HG03558 (cell line): Measurements from ENCODE around the gene TSEN54.

Experiments
- ATAC-seq: cut with Tn5 transposase; IDR thresholded peaks from one replicate; pipeline ENCODE4 v1.9.1; 2021; ENCODE audit warnings: moderate number of reproducible peaks; ENCODE audit not compliant: unreplicated experiment; ENCODE audit errors: extremely low read depth

Gene TSEN54

DNA sequence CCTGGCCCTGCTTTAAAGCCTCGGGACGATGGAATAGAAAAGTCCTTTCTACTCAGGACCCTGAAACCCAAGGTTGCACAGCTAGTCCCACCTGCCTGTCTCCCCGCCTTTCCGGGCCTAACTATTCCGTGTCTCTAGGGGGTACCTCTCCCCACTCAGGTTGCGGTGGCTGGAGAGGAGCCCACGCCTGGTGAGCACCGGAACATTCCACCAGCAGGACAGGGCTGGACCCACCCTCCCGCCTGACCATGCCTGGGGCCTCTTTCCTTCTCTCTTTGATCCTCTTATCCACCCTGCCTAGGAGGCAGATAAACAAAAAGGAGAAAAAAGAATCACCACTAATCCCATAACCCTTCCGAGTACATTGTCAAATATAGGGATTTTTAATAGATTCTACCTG, 20.0 kb downstream of the TSEN54 start:
- no peak for ATAC-seq

DNA sequence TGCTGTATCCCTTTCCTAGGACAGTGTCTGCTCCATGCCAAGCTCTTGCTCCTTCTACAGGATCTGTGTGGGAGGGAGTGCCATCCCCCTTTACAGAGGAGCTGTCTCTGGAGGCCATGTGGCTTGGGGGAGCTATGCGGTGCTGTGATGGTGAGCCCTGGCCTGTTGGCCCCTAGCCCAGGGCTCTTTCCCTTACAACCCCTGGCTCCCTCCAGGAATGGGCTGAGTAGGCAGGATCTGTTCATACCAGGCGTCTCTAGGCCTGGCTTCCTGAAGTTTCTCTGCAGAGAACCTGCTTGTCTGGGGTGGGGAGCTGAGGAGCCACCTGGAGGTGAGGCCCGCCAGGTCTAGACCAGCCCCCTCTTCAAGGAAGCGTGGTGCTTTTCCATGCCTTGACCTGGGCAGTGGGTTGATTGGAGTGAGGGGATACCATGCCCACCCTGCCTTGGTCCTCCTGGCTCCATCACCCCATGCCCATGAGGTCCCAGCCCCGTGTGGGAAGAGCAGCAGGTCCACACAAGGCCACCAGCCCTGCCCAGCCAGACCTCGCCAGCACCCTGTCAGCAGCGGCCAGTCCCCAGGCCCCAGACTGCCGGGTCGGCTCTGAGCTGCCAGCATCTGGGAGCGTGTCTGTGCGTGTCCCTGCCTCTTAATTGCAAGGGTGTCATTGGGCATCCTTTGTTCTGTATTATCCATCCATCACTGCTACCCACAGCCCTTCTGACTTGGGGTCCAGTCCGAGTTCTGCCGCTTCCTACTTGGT, 23.8 kb downstream of the TSEN54 start:
- no peak for ATAC-seq

DNA sequence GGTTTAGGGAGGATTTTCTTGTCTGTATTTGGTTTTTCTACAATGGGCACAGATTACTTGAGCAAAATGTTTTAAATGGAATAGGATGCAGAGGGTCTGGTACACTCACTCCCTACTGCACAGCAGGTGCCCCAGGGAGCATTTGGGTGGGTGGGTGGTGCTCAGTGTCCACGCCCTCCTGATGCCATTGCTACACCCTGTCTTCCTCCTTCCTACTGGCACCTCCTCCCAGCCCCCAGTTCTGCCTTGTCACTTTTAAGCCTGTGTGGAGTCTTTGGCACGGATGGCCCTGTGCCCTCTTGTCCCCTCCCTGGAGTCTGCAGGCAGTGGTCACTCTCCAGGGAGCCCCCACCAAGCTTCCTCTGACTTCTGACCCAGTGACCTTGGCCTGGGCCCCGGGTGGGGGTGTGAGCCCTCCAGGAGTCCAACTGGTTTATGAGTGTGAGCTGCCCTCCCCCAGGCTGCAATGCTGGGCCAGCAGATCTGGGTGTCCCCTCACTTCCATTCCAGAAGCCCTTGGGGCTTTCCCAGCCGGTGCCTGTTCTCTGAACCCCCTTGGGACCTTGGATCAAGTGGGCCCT, 24.7 kb downstream of the TSEN54 start:
- ATAC-seq = no peak

DNA sequence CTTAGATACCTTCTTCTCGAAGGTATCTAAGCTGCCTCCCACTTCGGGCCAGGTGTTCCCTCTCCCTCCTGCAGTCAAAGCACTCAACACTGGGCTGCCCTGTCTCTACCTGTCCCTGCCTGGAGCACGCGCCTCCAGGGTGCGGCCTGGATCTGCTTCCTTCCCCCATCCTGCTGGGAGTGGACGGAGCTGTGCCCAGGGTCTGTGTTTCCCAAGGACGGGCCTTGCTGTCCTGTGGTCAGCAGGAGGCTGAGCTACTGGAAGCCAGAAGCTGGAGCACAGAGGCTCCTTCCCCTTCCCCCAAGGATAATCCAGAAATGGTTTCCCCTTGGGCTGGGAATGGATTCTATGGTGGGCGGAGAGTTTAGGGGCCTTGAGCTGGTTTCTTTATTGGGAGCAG, 25.9 kb downstream of the TSEN54 start:
- no peak for ATAC-seq

DNA sequence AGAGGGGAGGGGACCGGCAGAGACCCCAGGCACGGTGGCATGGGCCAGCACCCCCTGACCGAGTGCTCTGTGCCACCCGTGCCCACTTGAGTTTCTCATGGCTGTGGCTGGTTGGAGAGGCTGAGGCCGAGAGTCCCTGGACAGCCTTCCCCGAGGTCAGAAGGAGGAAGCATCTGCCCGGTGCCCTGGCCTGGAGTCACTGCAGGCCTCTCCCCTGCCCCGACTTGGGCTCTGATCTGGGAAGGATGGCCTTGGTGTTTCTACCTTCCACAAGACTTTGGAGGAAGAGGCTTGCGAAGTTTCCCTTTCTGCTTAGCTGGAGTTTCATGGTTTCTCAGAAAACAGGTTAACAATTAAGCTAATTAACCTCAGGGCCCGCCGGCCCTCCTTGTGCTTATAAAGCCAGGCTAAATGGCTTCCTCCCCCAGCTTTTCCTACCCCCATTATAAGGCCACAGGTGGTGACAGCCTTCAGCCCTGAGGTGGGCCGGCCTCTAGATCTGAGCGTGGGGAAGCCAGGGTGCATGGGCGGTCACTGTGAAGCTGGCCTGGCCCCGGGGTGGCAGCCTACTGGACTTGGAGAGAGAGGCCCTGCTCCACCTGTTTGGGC, 26.5 kb downstream of the TSEN54 start:
- ATAC-seq = no peak

DNA sequence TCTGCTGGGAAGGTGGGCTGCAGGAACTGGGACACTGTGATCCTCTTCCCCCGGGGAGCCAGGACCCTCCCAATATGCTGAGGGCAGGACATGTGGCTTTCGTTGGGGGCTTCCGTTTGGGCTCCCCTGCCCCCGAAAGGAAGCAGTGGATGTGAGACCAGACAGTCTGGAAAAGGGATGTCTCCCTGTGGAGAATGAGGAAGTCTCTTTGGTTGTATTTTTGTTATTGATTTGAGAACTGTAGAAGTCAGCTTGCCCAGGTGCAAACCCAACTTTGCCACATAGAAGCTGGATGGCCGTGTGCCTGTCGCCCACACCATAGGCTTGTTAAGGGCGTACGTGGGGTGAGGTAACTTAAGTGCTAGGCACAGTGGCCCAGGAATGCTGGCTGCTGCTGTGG, 27.9 kb downstream of the TSEN54 start:
- no peak for ATAC-seq

DNA sequence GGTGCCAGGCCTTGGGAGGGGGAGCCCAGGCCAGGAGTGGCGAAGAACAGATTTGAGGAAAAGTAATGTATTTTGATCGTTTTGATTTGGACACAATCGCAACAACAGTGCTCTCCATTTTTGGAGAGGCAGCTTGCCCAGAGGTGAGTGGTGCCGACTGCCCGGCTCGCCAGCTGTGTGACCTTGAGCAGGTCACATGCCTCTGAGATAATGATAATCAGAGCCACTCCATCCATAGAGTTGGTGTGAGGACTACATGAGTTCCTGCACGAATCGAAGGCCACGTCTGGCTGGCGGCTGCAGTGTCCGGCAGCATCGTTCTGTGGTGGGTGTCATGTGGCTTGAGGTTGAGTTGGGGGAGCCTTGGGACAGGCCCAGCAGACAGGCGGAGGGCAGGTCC, 29.9 kb downstream of the TSEN54 start:
- no peak for ATAC-seq

DNA sequence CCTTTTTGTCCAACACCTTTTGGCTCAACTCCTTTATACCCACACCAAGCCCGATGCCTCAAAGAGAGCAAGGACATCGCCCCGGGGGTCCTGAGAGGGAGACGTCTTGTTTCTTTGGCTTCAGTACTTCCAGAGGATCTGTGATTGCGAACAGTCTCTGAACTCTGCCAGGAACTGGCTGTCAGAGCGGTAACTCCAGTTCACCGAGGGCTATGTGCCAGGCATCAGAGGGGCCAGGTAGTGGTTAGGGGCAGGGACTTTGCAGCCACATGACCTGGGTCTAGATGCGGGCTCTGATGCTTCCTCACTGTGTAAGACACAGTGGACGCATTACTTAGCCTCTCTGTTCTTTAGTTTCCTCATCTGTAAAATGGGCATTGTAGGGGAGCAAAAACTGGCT, 30.8 kb downstream of the TSEN54 start:
- ATAC-seq = no peak

DNA sequence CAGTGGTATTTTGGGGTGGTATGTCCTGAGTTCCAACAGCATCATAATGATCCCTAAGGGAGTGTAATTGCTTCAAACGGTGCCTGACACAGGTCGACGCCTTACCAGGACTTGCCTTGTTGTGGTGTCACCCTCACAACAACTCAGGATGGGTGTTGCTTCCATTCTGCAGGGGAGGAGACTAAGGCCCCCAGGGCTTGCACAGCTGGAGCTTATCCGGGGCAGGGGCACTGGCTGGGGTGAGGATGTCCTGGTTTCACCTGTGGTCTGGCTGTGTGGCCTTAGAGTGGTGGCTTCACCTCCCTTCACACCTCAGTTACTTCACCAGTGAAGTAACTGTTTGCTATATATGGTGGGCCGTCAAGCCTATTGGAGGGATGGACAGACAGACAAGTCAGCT, 32.5 kb downstream of the TSEN54 start:
- no peak for ATAC-seq

DNA sequence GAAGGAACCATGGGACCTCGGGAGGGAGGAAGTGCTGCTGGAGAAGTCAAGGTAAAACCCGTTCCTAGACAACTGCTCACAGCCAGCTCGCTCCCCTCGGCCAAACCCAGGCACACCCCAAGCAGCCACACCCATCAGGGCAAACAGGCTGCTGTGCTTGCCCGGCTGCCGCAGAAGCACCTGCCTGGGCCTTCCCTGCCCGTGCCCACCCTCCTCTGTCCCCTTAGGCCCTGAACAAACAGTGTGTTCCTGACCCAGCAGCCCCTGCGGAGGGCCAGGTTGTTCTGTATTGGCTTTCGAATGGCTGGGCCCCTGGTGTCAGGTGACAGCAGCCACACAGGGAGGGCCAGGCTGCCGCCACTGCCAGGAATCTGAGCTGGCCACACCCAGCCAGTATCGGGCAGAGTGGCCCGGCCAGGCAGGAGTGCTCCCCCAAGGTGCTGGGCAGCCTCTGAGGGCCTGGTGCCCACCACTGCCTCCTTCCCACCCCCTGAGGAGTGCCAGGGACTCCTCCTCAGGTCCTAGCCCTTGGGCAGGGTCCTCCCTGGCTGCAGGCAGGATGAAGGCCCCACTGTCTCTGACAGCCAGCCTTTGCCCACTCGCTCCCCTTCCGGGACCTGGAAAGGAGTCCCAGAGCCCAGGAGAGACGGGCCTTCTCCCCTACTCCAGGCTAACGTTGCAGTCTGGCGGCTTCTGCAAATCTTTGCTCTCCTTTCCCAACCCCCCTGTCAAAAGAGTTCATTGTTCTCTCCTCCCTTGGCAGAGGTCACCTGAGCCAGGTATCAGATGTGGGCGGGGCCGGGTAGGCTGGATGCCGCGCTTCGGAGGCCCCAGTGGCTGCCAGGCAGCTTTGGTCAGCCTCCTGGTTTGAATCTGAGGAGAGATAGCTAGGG, 33.2 kb downstream of the TSEN54 start:
- no peak for ATAC-seq

DNA sequence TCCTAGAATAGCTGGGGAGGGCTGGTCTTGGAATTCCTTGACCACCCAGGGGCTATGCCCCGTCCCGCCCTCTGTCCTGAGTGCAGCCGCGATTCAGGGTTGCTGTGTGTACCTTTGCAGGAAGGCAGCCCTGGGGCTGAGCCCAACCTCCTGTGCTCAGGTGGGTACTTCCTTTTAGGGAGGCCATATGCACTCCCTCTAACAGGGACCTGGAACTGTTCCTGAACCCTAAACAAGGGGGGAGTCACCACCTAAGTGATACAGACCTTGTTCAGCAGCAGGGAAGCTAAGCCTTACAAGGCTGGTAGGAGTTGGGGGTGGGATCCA, 33.8 kb downstream of the TSEN54 start:
- no peak for ATAC-seq

DNA sequence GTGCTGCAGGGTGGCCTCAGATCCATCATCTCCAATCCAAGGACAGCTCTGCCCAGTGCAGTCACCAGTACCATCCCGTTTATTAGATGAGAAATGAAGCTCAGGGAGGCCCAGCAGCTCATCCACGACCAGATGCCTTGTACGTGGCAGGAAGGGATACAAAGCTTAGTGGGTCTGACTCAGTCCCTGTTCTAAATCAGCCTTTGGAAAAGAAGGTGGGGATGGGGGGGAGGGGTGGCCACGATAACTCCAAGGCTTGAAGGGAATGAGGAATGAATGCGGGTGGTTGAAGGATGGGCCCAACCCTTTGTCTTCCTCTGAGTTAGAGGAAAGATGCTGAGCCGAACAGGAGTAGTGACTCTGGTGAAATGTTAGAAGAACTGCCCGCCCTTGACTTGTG, 34.9 kb downstream of the TSEN54 start:
- no peak for ATAC-seq

DNA sequence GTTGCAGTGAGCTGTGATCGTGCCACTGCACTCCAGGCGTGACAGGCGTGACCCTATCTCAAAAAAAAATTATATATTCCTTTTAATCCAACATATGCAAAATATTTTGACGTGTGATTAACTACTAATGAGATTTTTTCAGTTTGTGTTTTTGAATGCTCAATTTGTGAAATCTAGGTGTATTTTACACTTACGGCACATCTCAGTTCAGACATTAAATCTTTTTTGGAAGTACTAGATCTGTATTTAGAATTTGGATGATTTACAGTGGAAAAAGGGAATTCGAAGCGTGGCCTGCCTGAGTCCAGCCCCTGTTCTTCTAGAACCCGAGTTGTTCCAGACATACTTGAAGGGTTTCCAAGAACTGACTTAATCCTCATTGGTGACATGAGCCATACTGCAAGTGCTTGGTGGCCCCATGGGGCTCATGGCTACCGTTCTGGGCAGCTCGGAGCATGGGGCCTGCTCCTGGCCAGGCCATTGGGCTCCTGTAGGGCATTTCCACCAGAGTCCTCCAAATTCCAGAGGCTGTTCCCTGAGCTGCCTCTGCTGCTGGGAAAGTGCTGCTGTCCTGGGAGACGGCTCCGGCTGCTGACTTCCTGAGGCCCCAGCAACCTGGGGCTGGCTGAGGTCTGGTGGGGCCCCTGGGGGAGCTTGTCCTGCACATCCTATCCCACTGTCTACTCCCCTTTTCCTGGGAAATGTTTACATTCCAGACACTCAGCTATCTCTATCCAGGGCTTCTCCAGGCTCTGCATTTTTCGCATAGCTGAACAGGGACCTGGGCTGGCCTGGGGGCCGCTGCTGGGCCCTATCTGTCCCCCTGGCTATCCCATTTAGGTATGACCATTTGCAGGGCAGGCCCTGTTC, 36.3 kb downstream of the TSEN54 start:
- no peak for ATAC-seq

DNA sequence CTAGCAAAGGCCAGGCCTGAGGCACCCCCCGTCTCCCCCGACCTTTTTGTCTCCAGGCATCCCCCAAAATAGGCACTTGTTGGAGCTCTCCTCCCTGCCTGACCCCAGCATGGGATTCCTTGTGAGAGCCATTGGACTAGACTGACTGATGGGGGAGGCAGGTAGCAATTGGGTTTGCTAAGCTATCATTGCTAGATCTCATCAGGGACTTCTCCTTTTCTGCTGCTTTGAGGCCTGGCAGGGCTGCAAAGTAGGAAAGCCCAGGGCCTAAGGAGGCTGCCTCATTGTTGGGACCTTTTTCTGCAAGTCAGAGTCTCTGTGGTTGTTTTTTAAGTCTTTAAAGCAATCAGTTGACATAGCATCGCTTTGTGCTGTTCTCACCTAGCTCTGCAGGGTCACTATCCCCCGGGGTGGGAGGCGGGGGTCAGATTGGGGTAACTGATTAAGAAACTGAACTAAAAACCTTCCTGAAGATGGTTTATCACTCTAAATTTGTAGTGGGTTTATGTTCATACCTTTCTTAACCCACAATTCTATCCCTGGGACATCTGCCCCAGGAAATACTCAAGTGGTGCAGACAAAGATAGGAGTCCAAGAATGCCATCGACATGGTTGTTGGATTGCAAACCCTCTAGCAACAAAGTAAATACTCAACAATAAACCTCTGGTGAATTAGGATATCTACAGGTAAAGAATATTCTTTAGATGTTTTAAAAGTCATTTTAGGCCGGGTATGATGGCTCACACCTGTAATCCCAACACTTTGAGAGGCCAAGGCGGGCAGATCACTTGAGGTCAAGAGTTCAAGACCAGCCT, 37.2 kb downstream of the TSEN54 start:
- no peak for ATAC-seq

DNA sequence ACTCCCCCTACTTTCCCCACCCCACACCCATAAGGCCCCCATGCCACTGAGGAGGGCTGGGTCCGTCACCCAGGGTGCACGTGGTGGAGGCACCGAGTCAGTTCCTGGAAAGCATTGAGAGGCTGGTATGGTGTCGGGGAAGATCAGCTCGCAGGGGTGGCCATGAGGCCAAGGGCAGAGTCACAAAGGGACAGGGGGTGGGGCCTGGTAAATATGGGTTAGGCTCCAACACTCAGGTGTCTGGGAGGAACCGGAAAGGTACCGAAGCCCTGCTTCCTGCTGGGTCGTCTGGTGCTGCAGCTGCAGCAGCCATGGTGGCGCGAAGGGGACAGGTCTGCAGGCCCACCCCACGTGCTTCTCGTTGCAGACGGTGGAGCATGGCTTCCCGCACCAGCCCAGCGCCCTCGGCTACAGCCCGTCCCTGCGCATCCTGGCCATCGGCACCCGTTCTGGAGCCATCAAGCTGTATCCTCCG, 39.4 kb downstream of the TSEN54 start:
- no peak for ATAC-seq

DNA sequence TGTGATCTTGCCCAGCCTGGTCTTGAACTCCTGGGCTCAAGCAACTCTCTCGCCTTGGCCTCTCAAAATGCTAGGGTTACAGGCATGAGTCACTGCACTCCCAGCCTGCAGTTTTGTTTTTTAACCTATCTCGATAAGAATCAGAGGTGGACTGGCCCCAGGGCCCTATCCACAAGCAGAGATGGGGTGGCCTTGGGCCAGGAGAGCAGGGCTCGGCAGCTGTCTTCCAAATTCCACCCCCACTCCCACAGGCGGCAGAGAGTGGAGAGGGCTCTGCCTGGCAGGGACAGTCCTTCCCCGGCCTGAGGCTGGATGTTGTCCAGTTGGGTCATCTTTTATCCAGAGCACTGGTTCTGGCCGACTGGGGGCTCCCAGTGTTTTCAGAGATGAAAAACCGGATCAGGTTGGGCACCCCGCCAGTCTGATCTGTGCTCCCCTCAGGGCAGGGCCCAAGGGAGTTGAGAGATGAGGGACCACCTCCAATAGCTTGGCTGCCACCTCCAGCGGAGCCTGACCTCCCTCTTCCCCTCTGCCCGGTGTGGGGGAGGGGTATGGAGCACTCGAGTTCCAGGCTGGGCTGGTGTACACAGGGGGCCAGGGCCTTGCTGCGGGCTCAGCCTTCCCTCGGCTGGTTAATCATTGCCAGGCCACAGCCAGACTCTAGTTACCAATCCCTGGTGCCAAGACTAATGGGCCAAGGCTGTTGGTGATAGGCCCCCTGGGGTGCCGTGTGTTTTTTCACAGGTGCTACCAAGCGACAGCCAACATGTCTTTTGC, 40.9 kb downstream of the TSEN54 start:
- ATAC-seq = no peak

DNA sequence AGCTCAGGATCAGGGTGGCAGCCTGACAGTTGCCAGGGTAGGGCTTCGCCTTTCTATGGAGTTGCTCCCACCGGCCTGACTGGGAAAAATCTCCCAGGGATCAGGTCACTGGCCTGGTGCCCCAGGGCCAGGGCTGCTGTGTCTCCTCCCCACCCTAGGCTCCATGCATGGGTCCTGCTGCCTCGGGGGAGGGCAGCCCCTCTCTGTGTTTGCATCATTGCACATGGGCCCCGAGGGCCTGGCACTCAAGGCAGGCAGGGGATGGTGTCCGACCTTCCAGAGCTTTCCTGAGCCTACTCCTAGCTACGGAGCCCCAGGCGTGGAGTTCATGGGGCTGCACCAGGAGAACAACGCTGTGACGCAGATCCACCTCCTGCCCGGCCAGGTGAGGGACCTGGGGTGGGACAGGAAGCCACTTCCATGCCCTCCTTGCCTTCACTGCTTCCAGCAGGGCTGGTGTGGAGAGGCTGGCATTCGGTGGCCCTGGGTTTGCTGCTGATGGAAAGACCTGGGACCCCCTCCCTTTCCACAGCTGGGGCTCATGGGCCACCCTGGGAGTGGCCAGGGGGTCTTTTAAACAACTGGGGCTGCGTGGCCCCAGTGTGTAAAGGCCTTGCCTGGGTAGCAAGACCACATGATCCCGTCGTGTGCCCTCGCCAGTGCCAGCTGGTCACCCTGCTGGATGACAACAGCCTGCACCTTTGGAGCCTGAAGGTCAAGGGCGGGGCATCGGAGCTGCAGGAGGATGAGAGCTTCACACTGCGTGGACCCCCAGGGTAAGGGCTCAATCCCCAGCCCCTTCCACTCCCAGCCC, 41.7 kb downstream of the TSEN54 start:
- ATAC-seq = no peak
